SK-N-SH treated with all-trans-retinoic acid at 6 μM for 48 hours (cell line): ENCODE measurements around the gene TRPV5.
"Not testable (repeated sequence)": the region's sequence is repeated elsewhere in the genome, so short reads cannot be mapped to it uniquely, and the experiment has no call there.

Experiments used
- ATAC-seq: fragments of 200-7000 bp; cut with Tn5 transposase; 3 replicates; pipeline ENCODE4 v1.9.1; 2020; ENCODE audit warnings: mild to moderate bottlenecking, moderate library complexity
- ARNTL ChIP-seq: fragments of 450-650 bp; formaldehyde crosslinking; IDR thresholded peaks from 2 replicates; pipeline ENCODE4 v1.5.0; 2020; ENCODE audit warnings: low read depth, mild to moderate bottlenecking, moderate library complexity, borderline replicate concordance
- CSDC2 ChIP-seq: fragments of 250-450 bp; sonication (Bioruptor Pico); IDR thresholded peaks from 2 replicates; pipeline ENCODE4 v1.5.0; 2020; ENCODE audit warnings: mild to moderate bottlenecking, moderate library complexity
- CSRNP3 ChIP-seq: fragments of 250-450 bp; sonication (Bioruptor Pico); IDR thresholded peaks from 2 replicates; pipeline ENCODE4 v1.5.1; 2021; ENCODE audit warnings: mild to moderate bottlenecking, moderate library complexity
- ESRRG ChIP-seq: fragments of 250-450 bp; sonication (Bioruptor Pico); IDR thresholded peaks from 2 replicates; pipeline ENCODE4 v1.6.1; 2021; ENCODE audit warnings: mild to moderate bottlenecking
- GLIS3 ChIP-seq: fragments of 250-450 bp; sonication (Bioruptor Pico); IDR thresholded peaks from 2 replicates; pipeline ENCODE4 v1.5.0; 2020; ENCODE audit warnings: mild to moderate bottlenecking, moderate library complexity
- ISL1 ChIP-seq: fragments of 250-450 bp; sonication (Bioruptor Pico); IDR thresholded peaks from 2 replicates; pipeline ENCODE4 v2.1.2; 2022; ENCODE audit warnings: mild to moderate bottlenecking, moderate library complexity
- PATZ1 ChIP-seq: fragments of 250-450 bp; sonication (Bioruptor Pico); IDR thresholded peaks from 2 replicates; pipeline ENCODE4 v1.8.0; 2020; ENCODE audit warnings: mild to moderate bottlenecking, moderate library complexity, borderline replicate concordance
- POU6F1 ChIP-seq: fragments of 250-450 bp; sonication (Bioruptor Pico); IDR thresholded peaks from 2 replicates; pipeline ENCODE4 v1.8.0; 2021; ENCODE audit warnings: low read depth, mild to moderate bottlenecking, moderate library complexity, borderline replicate concordance
- PPARA ChIP-seq: fragments of 250-450 bp; sonication (Bioruptor Pico); IDR thresholded peaks from 2 replicates; pipeline ENCODE4 v1.5.0; 2020; ENCODE audit warnings: mild to moderate bottlenecking, borderline replicate concordance
- RARB ChIP-seq: fragments of 250-450 bp; sonication (Bioruptor Pico); IDR thresholded peaks from 2 replicates; pipeline ENCODE4 v1.8.0; 2021; ENCODE audit warnings: mild to moderate bottlenecking, moderate library complexity
- SNAI2 ChIP-seq: fragments of 250-450 bp; sonication (Bioruptor Pico); IDR thresholded peaks from 2 replicates; pipeline ENCODE4 v1.5.0; 2020; ENCODE audit warnings: mild to moderate bottlenecking, moderate library complexity
- TCF4 ChIP-seq: fragments of 250-450 bp; sonication (Bioruptor Pico); IDR thresholded peaks from 2 replicates; pipeline ENCODE4 v1.8.0; 2021; ENCODE audit warnings: mild to moderate bottlenecking, moderate library complexity, borderline replicate concordance
- TOX ChIP-seq: fragments of 250-450 bp; sonication (Bioruptor Pico); IDR thresholded peaks from 2 replicates; pipeline ENCODE4 v1.8.0; 2021; ENCODE audit warnings: mild to moderate bottlenecking, moderate library complexity, borderline replicate concordance
- ZC3H10 ChIP-seq: fragments of 250-450 bp; sonication (Bioruptor Pico); IDR thresholded peaks from 2 replicates; pipeline ENCODE4 v1.5.1; 2021; ENCODE audit warnings: mild to moderate bottlenecking, moderate library complexity
- ZFP3 ChIP-seq: fragments of 250-450 bp; sonication (Bioruptor Pico); IDR thresholded peaks from 2 replicates; pipeline ENCODE4 v1.5.0; 2020; ENCODE audit warnings: mild to moderate bottlenecking, moderate library complexity
- ZFP30 ChIP-seq: fragments of 450-650 bp; formaldehyde crosslinking; IDR thresholded peaks from 2 replicates; pipeline ENCODE4 v1.5.0; 2022; ENCODE audit warnings: mild to moderate bottlenecking, moderate library complexity
- ZNF565 ChIP-seq: fragments of 450-650 bp; formaldehyde crosslinking; conservative IDR thresholded peaks from 2 replicates; pipeline ENCODE4 v1.5.0; 2020; ENCODE audit warnings: low read depth, mild to moderate bottlenecking, moderate library complexity
- ZNF70 ChIP-seq: fragments of 450-650 bp; formaldehyde crosslinking; IDR thresholded peaks from 2 replicates; pipeline ENCODE4 v1.5.0; 2020; ENCODE audit warnings: mild to moderate bottlenecking, moderate library complexity
- ZNF8 ChIP-seq: fragments of 450-650 bp; formaldehyde crosslinking; IDR thresholded peaks from 2 replicates; pipeline ENCODE4 v1.5.0; 2020; ENCODE audit warnings: mild to moderate bottlenecking, moderate library complexity
- TF ChIP-seq, protein P1 (sequence below): fragments of 250-450 bp; sonication (Bioruptor Pico); IDR thresholded peaks from 2 replicates; pipeline ENCODE4 v1.5.1; 2020; ENCODE audit warnings: low read depth, mild to moderate bottlenecking, moderate library complexity
- TF ChIP-seq, protein P2 (sequence below): fragments of 250-450 bp; sonication (Bioruptor Pico); IDR thresholded peaks from 2 replicates; pipeline ENCODE4 v1.5.0; 2020; ENCODE audit warnings: mild to moderate bottlenecking, moderate library complexity

The TRPV5 gene

GRCh38 chr7:142933624-142934023 is at the start of gene TRPV5:
TSS of gene TRPV5 (minus strand) at chr7:142933746. CDS start at chr7:142933459, 287 bp downstream.
- no peak; the same call in 2 of the 3 replicates for ATAC-seq
- TF ChIP-seq, protein P1, sequence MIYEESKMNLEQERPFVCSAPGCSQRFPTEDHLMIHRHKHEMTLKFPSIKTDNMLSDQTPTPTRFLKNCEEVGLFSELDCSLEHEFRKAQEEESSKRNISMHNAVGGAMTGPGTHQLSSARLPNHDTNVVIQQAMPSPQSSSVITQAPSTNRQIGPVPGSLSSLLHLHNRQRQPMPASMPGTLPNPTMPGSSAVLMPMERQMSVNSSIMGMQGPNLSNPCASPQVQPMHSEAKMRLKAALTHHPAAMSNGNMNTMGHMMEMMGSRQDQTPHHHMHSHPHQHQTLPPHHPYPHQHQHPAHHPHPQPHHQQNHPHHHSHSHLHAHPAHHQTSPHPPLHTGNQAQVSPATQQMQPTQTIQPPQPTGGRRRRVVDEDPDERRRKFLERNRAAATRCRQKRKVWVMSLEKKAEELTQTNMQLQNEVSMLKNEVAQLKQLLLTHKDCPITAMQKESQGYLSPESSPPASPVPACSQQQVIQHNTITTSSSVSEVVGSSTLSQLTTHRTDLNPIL, result no peak
- no peak for TF ChIP-seq SNAI2 (CRISPR knock-in tag)
- TF ChIP-seq, all 23 proteins: peak for 0

DNA sequence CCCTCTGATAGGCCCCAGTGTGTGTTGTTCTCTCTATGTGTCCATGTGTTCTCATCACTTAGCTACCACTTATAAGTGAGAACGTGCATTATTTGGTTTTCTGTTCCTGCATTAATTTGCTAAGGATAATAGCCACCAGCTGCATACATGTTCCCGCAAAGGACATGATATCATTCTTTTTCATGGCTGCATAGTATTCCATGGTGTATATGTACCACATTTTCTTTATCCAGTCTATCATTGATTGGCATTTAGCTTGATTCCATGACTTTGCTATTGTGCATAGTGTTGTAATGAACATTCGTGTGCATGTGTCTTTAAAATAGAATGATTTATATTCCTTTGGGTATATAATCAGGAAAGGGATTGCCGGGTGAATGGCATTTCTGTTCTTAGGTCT is 44.9 kb upstream of the TRPV5 start:
- TF ChIP-seq ZNF8, result peak; percentile 61; the same call in 1 of the 2 replicates
- not testable (repeated sequence) for ATAC-seq

GRCh38 chr7:142974626-142975025 is 41.1 kb upstream of the TRPV5 start:
- no peak for TF ChIP-seq CSRNP3
- TF ChIP-seq ZNF565 (CRISPR knock-in tag), result no peak
- no peak for TF ChIP-seq CSDC2 (CRISPR knock-in tag)
- TF ChIP-seq ZC3H10, result no peak
- no peak for TF ChIP-seq ESRRG (CRISPR knock-in tag)
- TF ChIP-seq SNAI2 (CRISPR knock-in tag), result no peak
- TF ChIP-seq POU6F1 (CRISPR knock-in tag), result no peak
- TF ChIP-seq ISL1 (CRISPR knock-in tag), result no peak
- TF ChIP-seq TOX, result no peak
- TF ChIP-seq, protein P1, result no peak
- TF ChIP-seq, protein P2, sequence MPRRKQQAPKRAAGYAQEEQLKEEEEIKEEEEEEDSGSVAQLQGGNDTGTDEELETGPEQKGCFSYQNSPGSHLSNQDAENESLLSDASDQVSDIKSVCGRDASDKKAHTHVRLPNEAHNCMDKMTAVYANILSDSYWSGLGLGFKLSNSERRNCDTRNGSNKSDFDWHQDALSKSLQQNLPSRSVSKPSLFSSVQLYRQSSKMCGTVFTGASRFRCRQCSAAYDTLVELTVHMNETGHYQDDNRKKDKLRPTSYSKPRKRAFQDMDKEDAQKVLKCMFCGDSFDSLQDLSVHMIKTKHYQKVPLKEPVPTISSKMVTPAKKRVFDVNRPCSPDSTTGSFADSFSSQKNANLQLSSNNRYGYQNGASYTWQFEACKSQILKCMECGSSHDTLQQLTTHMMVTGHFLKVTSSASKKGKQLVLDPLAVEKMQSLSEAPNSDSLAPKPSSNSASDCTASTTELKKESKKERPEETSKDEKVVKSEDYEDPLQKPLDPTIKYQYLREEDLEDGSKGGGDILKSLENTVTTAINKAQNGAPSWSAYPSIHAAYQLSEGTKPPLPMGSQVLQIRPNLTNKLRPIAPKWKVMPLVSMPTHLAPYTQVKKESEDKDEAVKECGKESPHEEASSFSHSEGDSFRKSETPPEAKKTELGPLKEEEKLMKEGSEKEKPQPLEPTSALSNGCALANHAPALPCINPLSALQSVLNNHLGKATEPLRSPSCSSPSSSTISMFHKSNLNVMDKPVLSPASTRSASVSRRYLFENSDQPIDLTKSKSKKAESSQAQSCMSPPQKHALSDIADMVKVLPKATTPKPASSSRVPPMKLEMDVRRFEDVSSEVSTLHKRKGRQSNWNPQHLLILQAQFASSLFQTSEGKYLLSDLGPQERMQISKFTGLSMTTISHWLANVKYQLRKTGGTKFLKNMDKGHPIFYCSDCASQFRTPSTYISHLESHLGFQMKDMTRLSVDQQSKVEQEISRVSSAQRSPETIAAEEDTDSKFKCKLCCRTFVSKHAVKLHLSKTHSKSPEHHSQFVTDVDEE (CRISPR knock-in tag), result no peak
- no peak for ATAC-seq

- ATAC-seq, result no peak
- TF ChIP-seq ZFP3 (no peak), ZFP30 (CRISPR knock-in tag) (no peak), PATZ1 (no peak), GLIS3 (CRISPR knock-in tag) (no peak), POU6F1 (CRISPR knock-in tag) (no peak), ZNF70 (CRISPR knock-in tag) (no peak), ZNF565 (CRISPR knock-in tag) (no peak), ARNTL (CRISPR knock-in tag) (no peak), CSDC2 (CRISPR knock-in tag) (no peak), SNAI2 (CRISPR knock-in tag) (no peak), PPARA (CRISPR knock-in tag) (no peak), TCF4 (CRISPR knock-in tag) (no peak), RARB (CRISPR knock-in tag) (no peak), ZC3H10 (no peak)
Measured at GRCh38 chr7:142969183-142969582, 35.6 kb upstream of the TRPV5 start.
